ENCODE measurements around the gene CMC2. TPM values are rescaled to one million over a fixed set of nuclear protein-coding genes. Genes with fewer than 3 reads are reported as not detected.

CMC2 gene
- total RNA-seq, 1 donor from 2014 or later, result 18.1 TPM

- no peak for DNase-seq
- POLR2A ChIA-PET, result interaction anchor here (1.0 kb wide), 1 partner anchor 72 kb away, joined by 4 read pairs; the partner anchor contains the start of gene C16orf46
- intact Hi-C loops (cut with micrococcal nuclease), result loop anchor here (1.0 to 10.0 kb wide), 5 partner anchors 200 to 860 kb away; partner anchors contain the start of gene CDYL2
- peaks cover 15% of the 10 kb centered on the region for H3K36me3 Mint-ChIP-seq (ENCODE audit: low read depth)
- H3K27me3 Mint-ChIP-seq, result no peaks in the 10 kb centered on the region
- H3K27ac Mint-ChIP-seq, result peak overlapping the region; percentile 50
- TF ChIP-seq, protein P1, sequence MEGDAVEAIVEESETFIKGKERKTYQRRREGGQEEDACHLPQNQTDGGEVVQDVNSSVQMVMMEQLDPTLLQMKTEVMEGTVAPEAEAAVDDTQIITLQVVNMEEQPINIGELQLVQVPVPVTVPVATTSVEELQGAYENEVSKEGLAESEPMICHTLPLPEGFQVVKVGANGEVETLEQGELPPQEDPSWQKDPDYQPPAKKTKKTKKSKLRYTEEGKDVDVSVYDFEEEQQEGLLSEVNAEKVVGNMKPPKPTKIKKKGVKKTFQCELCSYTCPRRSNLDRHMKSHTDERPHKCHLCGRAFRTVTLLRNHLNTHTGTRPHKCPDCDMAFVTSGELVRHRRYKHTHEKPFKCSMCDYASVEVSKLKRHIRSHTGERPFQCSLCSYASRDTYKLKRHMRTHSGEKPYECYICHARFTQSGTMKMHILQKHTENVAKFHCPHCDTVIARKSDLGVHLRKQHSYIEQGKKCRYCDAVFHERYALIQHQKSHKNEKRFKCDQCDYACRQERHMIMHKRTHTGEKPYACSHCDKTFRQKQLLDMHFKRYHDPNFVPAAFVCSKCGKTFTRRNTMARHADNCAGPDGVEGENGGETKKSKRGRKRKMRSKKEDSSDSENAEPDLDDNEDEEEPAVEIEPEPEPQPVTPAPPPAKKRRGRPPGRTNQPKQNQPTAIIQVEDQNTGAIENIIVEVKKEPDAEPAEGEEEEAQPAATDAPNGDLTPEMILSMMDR (IDR thresholded peaks at IDR 0.05), result peak; percentile 47
- H3K4me1 Mint-ChIP-seq, result peaks cover 55% of the 10 kb centered on the region
- H3K9me3 Mint-ChIP-seq, result no peaks in the 10 kb centered on the region
- peak overlapping the region; percentile 76 for H3K4me3 Mint-ChIP-seq
- CTCF ChIA-PET, result interaction anchor here (0.6 to 6.1 kb wide), 6 partner anchors 12 to 748 kb away, joined by 3 to 51 read pairs (median 3); partner anchors contain the start of genes ATMIN, C16orf46 and GAN
- ATAC-seq (ENCODE audit: low read depth), result no peak
Measured at GRCh38 chr16:81004646-81005353, 1.9 kb downstream of the CMC2 start.

DNA sequence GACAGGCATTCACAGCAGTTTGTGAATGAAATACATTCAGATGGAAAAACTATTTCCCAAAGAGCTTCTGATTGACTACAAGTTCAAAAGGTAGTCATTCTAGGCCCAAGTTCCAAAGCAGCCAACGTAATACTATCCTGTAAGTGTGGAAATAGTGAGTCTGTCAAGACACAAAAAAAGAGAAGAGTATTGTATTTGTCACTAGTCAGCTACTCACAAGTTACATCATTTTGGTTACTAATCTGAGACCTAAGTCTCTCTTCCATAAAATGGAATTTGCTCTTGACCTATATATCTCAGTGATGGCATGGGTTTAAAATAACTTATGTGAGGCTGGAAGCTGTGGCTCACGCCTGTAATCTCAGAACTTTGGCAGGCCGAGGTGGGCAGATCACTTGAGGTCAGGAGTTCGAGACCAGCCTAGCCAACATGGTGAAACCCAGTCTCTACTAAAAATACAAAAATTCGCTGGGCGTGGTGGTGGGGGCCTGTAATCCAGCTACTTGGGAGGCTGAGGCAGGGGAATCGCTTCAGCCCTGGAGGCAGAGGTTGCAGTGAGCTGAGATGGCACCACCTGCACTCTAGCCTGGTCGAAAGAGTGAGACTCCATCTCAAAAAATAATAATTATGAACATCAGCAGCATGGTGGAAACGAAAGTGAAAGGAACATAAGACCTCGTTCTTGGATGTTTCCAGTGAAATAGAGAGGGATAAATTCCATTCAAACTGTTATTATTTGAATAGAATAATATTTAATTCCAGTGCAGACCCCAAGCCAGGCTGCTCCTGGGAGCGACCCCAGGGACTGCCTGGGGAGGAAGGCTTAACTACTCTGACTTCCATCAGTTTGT lies 2.9 kb downstream of the CMC2 start:
- no peaks in the 10 kb centered on the region for H3K9me3 Mint-ChIP-seq
- DNase-seq (no peak), ATAC-seq (ENCODE audit: low read depth) (no peak)
- no peak overlapping the region for H3K27ac Mint-ChIP-seq
- peak overlapping the region; percentile 76 for H3K4me3 Mint-ChIP-seq
- CTCF ChIA-PET, result interaction anchor here (0.6 to 6.1 kb wide), 6 partner anchors 13 to 749 kb away, joined by 3 to 51 read pairs (median 3); partner anchors contain the start of genes ATMIN, C16orf46 and GAN
- POLR2A ChIA-PET, result interaction anchor here (1.0 kb wide), 1 partner anchor 73 kb away, joined by 4 read pairs; the partner anchor contains the start of gene C16orf46
- peaks cover 15% of the 10 kb centered on the region for H3K36me3 Mint-ChIP-seq (ENCODE audit: low read depth)
- H3K27me3 Mint-ChIP-seq, result no peaks in the 10 kb centered on the region
- peaks cover 65% of the 10 kb centered on the region for H3K4me1 Mint-ChIP-seq
- intact Hi-C loops (cut with micrococcal nuclease), result loop anchor here (1.0 to 10.0 kb wide), 4 partner anchors 199 to 861 kb away; partner anchors contain the start of gene CDYL2
- TF ChIP-seq, protein P1 (IDR thresholded peaks at IDR 0.05), result no peak

DNA sequence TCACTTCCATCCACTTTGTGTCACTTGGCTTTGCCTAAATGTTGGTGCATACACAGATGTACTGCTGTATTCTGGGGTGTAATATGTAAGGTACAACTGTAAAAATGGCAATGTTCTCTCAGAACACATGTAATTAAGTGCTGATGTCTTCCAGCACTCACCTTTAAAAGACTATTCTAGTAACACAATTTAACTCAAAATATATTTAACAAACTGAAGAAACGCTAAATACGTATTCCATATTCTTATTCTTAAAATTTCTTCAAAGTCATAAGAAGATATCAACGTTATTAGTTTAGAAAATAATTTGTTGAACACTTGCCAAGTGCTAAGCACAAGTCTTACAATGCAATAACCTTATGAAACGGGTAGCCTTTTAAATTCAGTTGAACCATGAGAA lies 3.6 kb downstream of the CMC2 start:
- no peak for ATAC-seq (ENCODE audit: low read depth)
- intact Hi-C loops (cut with micrococcal nuclease), result loop anchor here (10.0 kb wide), 3 partner anchors 198 to 862 kb away; partner anchors contain the start of gene CDYL2
- ChIA-PET CTCF (interaction anchor here (6.1 kb wide), 1 partner anchor 32 kb away, joined by 51 read pairs; the partner anchor contains the start of gene ATMIN), POLR2A (no interaction called here)
- DNase-seq, result no peak
- Mint-ChIP-seq H3K4me1 (peaks cover 67% of the 10 kb centered on the region), H3K27me3 (no peaks in the 10 kb centered on the region), H3K4me3 (no peak overlapping the region), H3K36me3 (ENCODE audit: low read depth) (peaks cover 15% of the 10 kb centered on the region), H3K9me3 (no peaks in the 10 kb centered on the region), H3K27ac (no peak overlapping the region)
- TF ChIP-seq, protein P1 (IDR thresholded peaks at IDR 0.05), result no peak

- peaks cover 6% of the 10 kb centered on the region for H3K36me3 Mint-ChIP-seq (ENCODE audit: low read depth)
- ATAC-seq (ENCODE audit: low read depth) (no peak), DNase-seq (no peak)
- ChIA-PET CTCF (interaction anchor here (1.1 to 6.1 kb wide), 2 partner anchors 34 to 35 kb away, joined by 3 to 51 read pairs; partner anchors contain the start of gene ATMIN), POLR2A (no interaction called here)
- peaks cover 77% of the 10 kb centered on the region for H3K4me1 Mint-ChIP-seq
- TF ChIP-seq, protein P1 (IDR thresholded peaks at IDR 0.05), result no peak
- intact Hi-C loops (cut with micrococcal nuclease), result loop anchor here (10.0 kb wide), 3 partner anchors 197 to 863 kb away; partner anchors contain the start of gene CDYL2
- no peak overlapping the region for H3K4me3 Mint-ChIP-seq
- no peaks in the 10 kb centered on the region for H3K9me3 Mint-ChIP-seq
- H3K27ac Mint-ChIP-seq, result no peak overlapping the region
- no peaks in the 10 kb centered on the region for H3K27me3 Mint-ChIP-seq
Measured at GRCh38 chr16:81001330-81001729, 5.4 kb downstream of the CMC2 start.
